ENCODE measurements around the gene CHD5.

GRCh38 chr1:6110326-6110725 lies 69.8 kb downstream of the CHD5 start:
- TF ChIP-seq TSHZ2 (CRISPR knock-in tag; IDR thresholded peaks at IDR 0.05) (no peak), TOX (CRISPR knock-in tag; IDR thresholded peaks at IDR 0.05; ENCODE audit: borderline replicate concordance) (no peak), ZFP3 (CRISPR knock-in tag; IDR thresholded peaks at IDR 0.05) (no peak), ARNTL (CRISPR knock-in tag; IDR thresholded peaks at IDR 0.05; ENCODE audit: borderline replicate concordance, low read depth) (no peak), GLIS3 (CRISPR knock-in tag; IDR thresholded peaks at IDR 0.05) (no peak), PPARA (CRISPR knock-in tag; IDR thresholded peaks at IDR 0.05; ENCODE audit: borderline replicate concordance) (no peak), SNAI2 (CRISPR knock-in tag; IDR thresholded peaks at IDR 0.05) (no peak)

Measured in SK-N-SH treated with all-trans-retinoic acid at 6 μM for 48 hours (cell line).